Measurements from ENCODE around the gene CASK. TPM values are rescaled to one million over a fixed set of nuclear protein-coding genes. Genes with fewer than 3 reads are reported as not detected.

CASK gene
- total and polyA plus RNA-seq, 10 donors = 4.7 to 63.7 (median 42.8) TPM

- Histone ChIP-seq H3K4me1 (peaks cover 0 to 27% (median 14%) of the 10 kb centered on the region in 6 donors), H3K27me3 (replicated peaks in 1 of 7) (no peaks in the 10 kb centered on the region), H3K36me3 (no peaks in the 10 kb centered on the region), H3K27ac (no peak overlapping the region), H3K9me3 (no peaks in the 10 kb centered on the region), H3K4me3 (no peak overlapping the region)
- intact Hi-C loops (cut with DNase I; ENCODE audit: low total_unique reads) = no loop called here
- DNase-seq = no peak
- WGBS, 5 donors = 78 to 93% (median 89%) methylated on average over 7 of the region's 7 CpGs
- TF ChIP-seq POLR2AphosphoS5 (IDR thresholded peaks at IDR 0.05) (no peak), POLR2A (IDR thresholded peaks at IDR 0.05) (no peak), CTCF (IDR thresholded peaks at IDR 0.05 in 8 of 11, conservative IDR thresholded peaks at IDR 0.05 in 3 of 11) (no peak)
Measured at GRCh38 chrX:41695426-41695825, 227.9 kb downstream of the CASK start.

- 67 to 88% (median 83%) methylated on average over 2 to 3 of the region's 3 CpGs for WGBS, 5 donors
- H3K4me1 ChIP-seq = peaks cover 0 to 36% (median 14%) of the 10 kb centered on the region in 6 donors
- intact Hi-C loops (cut with DNase I; ENCODE audit: low total_unique reads) = no loop called here
- H3K27me3 ChIP-seq (replicated peaks in 1 of 7) = no peaks in the 10 kb centered on the region
- H3K36me3 ChIP-seq = no peaks in the 10 kb centered on the region
- TF ChIP-seq POLR2AphosphoS5 (IDR thresholded peaks at IDR 0.05) (no peak), POLR2A (IDR thresholded peaks at IDR 0.05) (no peak), CTCF (IDR thresholded peaks at IDR 0.05 in 8 of 11, conservative IDR thresholded peaks at IDR 0.05 in 3 of 11) (no peak)
- no peak overlapping the region for H3K4me3 ChIP-seq
- H3K27ac ChIP-seq = peak overlapping the region in 1 of 8 donors; percentile 26
- no peak for DNase-seq
- H3K9me3 ChIP-seq = no peaks in the 10 kb centered on the region
Measured at GRCh38 chrX:41693024-41693423, 230.3 kb downstream of the CASK start.

GRCh38 chrX:41692162-41692749 lies 231.1 kb downstream of the CASK start:
- intact Hi-C loops (cut with DNase I; ENCODE audit: low total_unique reads) = no loop called here
- no peaks in the 10 kb centered on the region for H3K27me3 ChIP-seq (replicated peaks in 1 of 7)
- H3K36me3 ChIP-seq = no peaks in the 10 kb centered on the region
- no peak for DNase-seq
- H3K9me3 ChIP-seq = no peaks in the 10 kb centered on the region
- TF ChIP-seq CTCF (IDR thresholded peaks at IDR 0.05 in 8 of 11, conservative IDR thresholded peaks at IDR 0.05 in 3 of 11) (no peak), POLR2AphosphoS5 (IDR thresholded peaks at IDR 0.05) (no peak), POLR2A (IDR thresholded peaks at IDR 0.05) (no peak)
- H3K4me1 ChIP-seq = peaks cover 0 to 41% (median 17%) of the 10 kb centered on the region in 6 donors
- peak overlapping the region in 1 of 8 donors; percentile 26 for H3K27ac ChIP-seq
- 42 to 82% (median 64%) methylated on average over 1 of the region's 1 CpG for WGBS, 5 donors
- H3K4me3 ChIP-seq = no peak overlapping the region

GRCh38 chrX:41689711-41690110 lies 233.6 kb downstream of the CASK start:
- H3K27ac ChIP-seq = peak overlapping the region in 2 of 8 donors; percentile 15 to 52
- no peak for DNase-seq
- TF ChIP-seq CTCF (IDR thresholded peaks at IDR 0.05 in 8 of 11, conservative IDR thresholded peaks at IDR 0.05 in 3 of 11) (no peak), POLR2AphosphoS5 (IDR thresholded peaks at IDR 0.05) (no peak), POLR2A (IDR thresholded peaks at IDR 0.05) (no peak)
- peak overlapping the region in 2 of 8 donors; percentile 7 to 27 for H3K4me3 ChIP-seq
- no peaks in the 10 kb centered on the region for H3K9me3 ChIP-seq
- H3K4me1 ChIP-seq = peaks cover 0 to 61% (median 19%) of the 10 kb centered on the region in 6 donors
- WGBS, 5 donors = 61 to 92% (median 84%) methylated on average over 3 of the region's 3 CpGs
- intact Hi-C loops (cut with DNase I; ENCODE audit: low total_unique reads) = no loop called here
- H3K27me3 ChIP-seq (replicated peaks in 1 of 7) = no peaks in the 10 kb centered on the region
- no peaks in the 10 kb centered on the region for H3K36me3 ChIP-seq
